Measurements from ENCODE around the gene AHNAK2.

The AHNAK2 gene

DNA sequence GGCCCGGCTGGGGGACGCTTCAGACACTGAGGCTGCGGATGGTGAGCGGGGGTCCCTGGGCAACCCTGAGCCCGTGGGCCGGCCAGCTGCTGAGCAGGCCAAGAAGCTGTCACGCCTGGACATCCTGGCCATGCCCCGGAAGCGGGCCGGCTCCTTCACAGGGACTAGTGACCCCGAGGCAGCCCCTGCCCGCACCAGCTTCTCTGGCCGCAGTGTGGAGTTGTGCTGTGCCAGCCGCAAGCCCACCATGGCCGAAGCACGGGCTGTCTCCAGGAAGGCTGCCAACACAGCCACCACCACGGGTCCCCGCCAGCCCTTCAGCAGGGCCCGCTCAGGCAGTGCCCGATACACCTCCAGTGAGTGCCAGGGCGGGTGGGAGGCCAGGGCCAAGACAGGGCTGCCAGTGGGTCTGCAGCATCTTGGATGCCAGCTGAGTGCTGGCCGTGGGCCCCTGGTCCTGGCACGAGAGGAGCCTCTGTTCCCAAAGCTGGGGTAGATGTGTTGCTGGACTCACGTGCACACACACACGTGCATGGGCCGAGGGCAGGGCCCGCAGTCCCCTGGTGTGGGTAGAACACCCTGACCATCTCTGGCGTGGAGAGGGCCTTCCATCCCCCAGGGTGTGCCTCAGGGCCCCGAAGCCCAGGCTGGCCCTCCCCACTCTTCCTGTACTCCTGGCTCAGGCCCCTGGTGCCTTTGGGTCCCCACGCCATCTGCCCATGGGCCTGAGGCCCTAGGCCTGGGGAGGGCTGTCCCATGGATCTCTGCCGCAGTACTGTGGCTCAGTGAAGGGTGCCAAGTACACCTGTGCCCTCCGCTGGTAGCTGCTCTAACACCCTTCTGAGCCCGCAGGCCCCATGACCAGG is 90.3 kb downstream of the AHNAK2 start:
- no peak for DNase-seq (ENCODE audit: low read depth, low spot score)
- no peak overlapping the region for H3K9ac ChIP-seq (ENCODE audit: insufficient read length)
- TF ChIP-seq FOXP2 (optimal IDR thresholded peaks at IDR 0.05; ENCODE audit: control extremely low read depth, extremely low read length, insufficient read depth) (no peak), POLR2AphosphoS5 (IDR thresholded peaks at IDR 0.05; ENCODE audit: borderline replicate concordance, low read depth, low read length) (no peak), EZH2 (IDR thresholded peaks at IDR 0.05) (no peak)
- H3K4me3 ChIP-seq, result no peak overlapping the region
- no peaks in the 10 kb centered on the region for H3K9me3 ChIP-seq (ENCODE audit: low read depth, low read length)
- no peak overlapping the region for H3K27ac ChIP-seq
- no peaks in the 10 kb centered on the region for H3K36me3 ChIP-seq (ENCODE audit: insufficient read depth, low read length)

Measured in SK-N-MC (cell line).